Panc1 (cell line): ENCODE results near the gene SH3PXD2A. TPM values are rescaled to one million over a fixed set of nuclear protein-coding genes. Genes with fewer than 3 reads are reported as not detected.

Experiments
- ATAC-seq: fragments of 200-7000 bp; cut with Tn5 transposase; 2 replicates; pipeline ENCODE4 v1.9.1; 2020; ENCODE audit warnings: mild to moderate bottlenecking, moderate library complexity
- BruUV-seq: library from RNA; stranded (reverse); fragments of 400-500 nt; replicated peaks from 2 replicates; lab custom pipeline; 2021; lab: Mats Ljungman, UMichigan
- CTCF ChIA-PET: fragments of 300-600 bp; sonication (Branson Sonifier 250); formaldehyde crosslinking; loops from one replicate; lab custom pipeline; 2022; ENCODE audit warnings: antibody characterized with exemption; lab: Charles Lee
- POLR2A ChIA-PET: fragments of 300-600 bp; sonication (Branson Sonifier 250); formaldehyde crosslinking; loops from one replicate; lab custom pipeline; 2022; ENCODE audit warnings: antibody characterized with exemption; lab: Charles Lee
- DNase-seq: peaks from one replicate; pipeline ENCODE4 v3.0.0-alpha.2; 2010; ENCODE audit warnings: low read depth, low spot score
- H3K27ac ChIP-seq: 2 replicates; pipeline ENCODE4 v1.5.1; 2011; ENCODE audit warnings: mild to moderate bottlenecking, low read length, inconsistent platforms
- H3K27me3 ChIP-seq: fragments of 200-500 bp; sonication (Bioruptor generic); 2 replicates; pipeline ENCODE4 v1.6.0; 2014; ENCODE audit warnings: low read length, inconsistent platforms; ENCODE audit not compliant: control insufficient read depth, insufficient read depth
- H3K36me3 ChIP-seq: fragments of 200-500 bp; sonication (Bioruptor generic); 2 replicates; pipeline ENCODE4 v1.5.1; 2014; ENCODE audit warnings: inconsistent platforms, mild to moderate bottlenecking, low read length, moderate library complexity; ENCODE audit not compliant: control insufficient read depth, insufficient read depth
- H3K4me1 ChIP-seq: 2 replicates; pipeline ENCODE4 v1.5.1; 2011; ENCODE audit warnings: inconsistent platforms, mild to moderate bottlenecking, low read length, moderate library complexity; ENCODE audit not compliant: control insufficient read depth, insufficient read depth
- H3K4me3 ChIP-seq, 2 experiments: 2 replicates each; pipeline ENCODE4 v1.5.1; 2011 to 2012; ENCODE audit warnings: low read depth in 2 of 2, low read length in 2 of 2, mild to moderate bottlenecking in 2 of 2, inconsistent platforms in 1 of 2, moderate library complexity in 1 of 2
- H3K9me3 ChIP-seq: fragments of 200-500 bp; sonication (Bioruptor generic); 2 replicates; pipeline ENCODE4 v1.5.1; 2014; ENCODE audit warnings: low read depth, mild to moderate bottlenecking, inconsistent platforms, low read length, moderate library complexity; ENCODE audit not compliant: control insufficient read depth, insufficient read depth
- POLR2AphosphoS5 ChIP-seq: IDR thresholded peaks from 2 replicates; pipeline ENCODE4 v1.6.1; 2012; ENCODE audit warnings: mild to moderate bottlenecking, low read depth, low read length, moderate library complexity
- SIN3A ChIP-seq: IDR thresholded peaks from 2 replicates; pipeline ENCODE4 v1.6.1; 2012; ENCODE audit warnings: low read depth, mild to moderate bottlenecking, low read length, moderate library complexity, borderline replicate concordance; ENCODE audit not compliant: insufficient read depth
- TCF7L2 ChIP-seq: IDR thresholded peaks from 2 replicates; pipeline ENCODE4 v1.6.1; 2011; ENCODE audit warnings: mild to moderate bottlenecking, low read depth, low read length, inconsistent platforms
- in situ Hi-C: cut with HindIII; loops from 2 replicates; pipeline ENCODE4 v1.10.0; 2016; ENCODE audit warnings: low sequenced_read_pairs, low pct_unique_long_range_greater_than_20kb
- intact Hi-C: fragments of 100-400 bp; cut with micrococcal nuclease; formaldehyde crosslinking; loops from one replicate; pipeline ENCODE4 v1.10.0; 2022; ENCODE audit not compliant: unreplicated experiment
- total RNA-seq: library from RNA; stranded (reverse); gene quantifications from one replicate; pipeline ENCODE4 v1.2.1, GENCODE V29; 2021; ENCODE audit not compliant: unreplicated experiment
- TF ChIP-seq, protein P1 (sequence below): fragments of 450-650 bp; IDR thresholded peaks from 2 replicates; pipeline ENCODE4 v1.5.1; 2017; ENCODE audit warnings: mild to moderate bottlenecking
- TF ChIP-seq, protein P2 (sequence below), 2 experiments: IDR thresholded peaks; 2 replicates each; pipeline ENCODE4 v1.6.1; 2011 to 2012; ENCODE audit warnings: low read depth in 2 of 2, control low read depth in 1 of 2, low read length in 1 of 2, mild to moderate bottlenecking in 1 of 2, moderate library complexity in 1 of 2; ENCODE audit not compliant: insufficient read depth in 1 of 2

Gene SH3PXD2A
- total RNA-seq, 1 experiment from 2014 or later, result 5.7 TPM

DNA sequence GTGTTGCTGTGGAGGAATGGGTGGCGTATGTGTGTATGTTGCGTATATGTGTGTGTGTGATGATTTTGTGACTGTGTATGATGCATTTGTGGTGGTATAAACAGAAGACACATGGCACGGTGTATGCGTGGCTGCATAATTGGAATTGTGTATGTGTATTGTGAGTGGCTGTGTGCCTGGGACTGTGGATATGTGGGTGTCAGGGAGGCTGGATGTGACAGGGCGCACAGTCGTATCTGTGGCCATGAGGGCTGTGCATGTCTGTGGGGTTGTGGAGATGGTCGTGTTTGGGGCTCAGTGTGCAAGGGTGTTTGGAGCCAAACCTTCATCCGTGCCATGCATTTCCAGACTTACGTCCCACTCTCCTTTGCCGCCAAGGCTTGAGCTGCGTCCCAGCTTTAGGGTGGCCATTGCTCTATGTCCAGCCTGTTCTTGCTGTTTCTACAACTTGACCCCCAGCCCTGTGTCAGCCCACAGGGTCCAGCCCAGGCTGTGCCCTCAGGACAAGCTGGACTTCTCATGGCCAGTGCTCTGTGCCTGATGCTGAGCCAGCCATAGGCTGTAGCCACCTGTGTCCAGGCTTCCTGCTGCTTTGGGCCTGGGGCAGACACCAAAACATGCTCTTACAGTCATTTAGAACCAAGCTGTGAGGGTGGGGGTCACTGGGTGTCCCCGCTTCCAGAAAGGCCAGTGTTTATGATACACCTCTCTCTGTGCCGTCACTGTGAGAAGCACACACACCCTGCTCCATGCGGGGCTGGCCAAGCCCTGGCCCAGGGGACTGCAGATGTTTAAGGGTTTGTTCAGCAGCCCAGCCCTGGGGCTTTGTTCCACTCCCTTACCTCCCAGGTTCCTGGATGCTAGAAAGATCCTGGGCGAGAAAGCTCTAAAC lies 234.2 kb downstream of the SH3PXD2A start:
- in situ Hi-C loops (no loop called here), intact Hi-C loops (no loop called here)
- H3K27ac ChIP-seq, result no peak overlapping the region
- ChIA-PET CTCF (interaction anchor here (1.1 kb wide), 1 partner anchor 45 kb away, joined by 3 read pairs; no protein-coding TSS in a partner anchor), POLR2A (no interaction called here)
- no TSS peak for BruUV-seq
- no peak overlapping the region for H3K4me3 ChIP-seq
- H3K9me3 ChIP-seq, result no peaks in the 10 kb centered on the region
- no peaks in the 10 kb centered on the region for H3K4me1 ChIP-seq
- ATAC-seq (no peak), DNase-seq (no peak)
- no peaks in the 10 kb centered on the region for H3K36me3 ChIP-seq
- TF ChIP-seq POLR2AphosphoS5, result no peak
- H3K27me3 ChIP-seq, result no peaks in the 10 kb centered on the region

DNA sequence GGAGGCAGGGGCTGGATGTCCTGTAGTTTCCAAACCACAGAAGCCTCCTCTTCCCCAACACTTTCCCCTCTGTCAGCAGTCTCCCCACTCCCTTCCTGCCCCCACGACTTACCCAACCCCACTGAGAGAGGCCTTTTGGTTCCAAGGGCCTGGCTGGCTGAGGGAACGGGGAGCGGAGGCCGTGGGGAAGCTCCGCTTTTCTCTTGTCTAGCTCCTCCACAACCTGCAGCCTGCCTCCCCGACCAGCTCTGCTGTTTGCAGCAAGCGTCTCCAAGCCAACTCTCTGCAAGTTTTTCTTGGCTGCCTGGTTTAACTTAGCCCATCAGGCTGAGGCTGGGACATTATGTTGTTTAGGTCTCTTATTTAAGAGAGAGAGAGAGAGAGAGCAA lies 235.0 kb downstream of the SH3PXD2A start:
- no peaks in the 10 kb centered on the region for H3K9me3 ChIP-seq

More for the DNA sequence above, 235.0 kb downstream of the SH3PXD2A start:
- ChIA-PET CTCF (no interaction called here), POLR2A (no interaction called here)
- no peak for TF ChIP-seq TCF7L2
- TF ChIP-seq, protein P1, sequence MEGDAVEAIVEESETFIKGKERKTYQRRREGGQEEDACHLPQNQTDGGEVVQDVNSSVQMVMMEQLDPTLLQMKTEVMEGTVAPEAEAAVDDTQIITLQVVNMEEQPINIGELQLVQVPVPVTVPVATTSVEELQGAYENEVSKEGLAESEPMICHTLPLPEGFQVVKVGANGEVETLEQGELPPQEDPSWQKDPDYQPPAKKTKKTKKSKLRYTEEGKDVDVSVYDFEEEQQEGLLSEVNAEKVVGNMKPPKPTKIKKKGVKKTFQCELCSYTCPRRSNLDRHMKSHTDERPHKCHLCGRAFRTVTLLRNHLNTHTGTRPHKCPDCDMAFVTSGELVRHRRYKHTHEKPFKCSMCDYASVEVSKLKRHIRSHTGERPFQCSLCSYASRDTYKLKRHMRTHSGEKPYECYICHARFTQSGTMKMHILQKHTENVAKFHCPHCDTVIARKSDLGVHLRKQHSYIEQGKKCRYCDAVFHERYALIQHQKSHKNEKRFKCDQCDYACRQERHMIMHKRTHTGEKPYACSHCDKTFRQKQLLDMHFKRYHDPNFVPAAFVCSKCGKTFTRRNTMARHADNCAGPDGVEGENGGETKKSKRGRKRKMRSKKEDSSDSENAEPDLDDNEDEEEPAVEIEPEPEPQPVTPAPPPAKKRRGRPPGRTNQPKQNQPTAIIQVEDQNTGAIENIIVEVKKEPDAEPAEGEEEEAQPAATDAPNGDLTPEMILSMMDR, result no peak
- TF ChIP-seq POLR2AphosphoS5, result no peak
- TF ChIP-seq, protein P2, sequence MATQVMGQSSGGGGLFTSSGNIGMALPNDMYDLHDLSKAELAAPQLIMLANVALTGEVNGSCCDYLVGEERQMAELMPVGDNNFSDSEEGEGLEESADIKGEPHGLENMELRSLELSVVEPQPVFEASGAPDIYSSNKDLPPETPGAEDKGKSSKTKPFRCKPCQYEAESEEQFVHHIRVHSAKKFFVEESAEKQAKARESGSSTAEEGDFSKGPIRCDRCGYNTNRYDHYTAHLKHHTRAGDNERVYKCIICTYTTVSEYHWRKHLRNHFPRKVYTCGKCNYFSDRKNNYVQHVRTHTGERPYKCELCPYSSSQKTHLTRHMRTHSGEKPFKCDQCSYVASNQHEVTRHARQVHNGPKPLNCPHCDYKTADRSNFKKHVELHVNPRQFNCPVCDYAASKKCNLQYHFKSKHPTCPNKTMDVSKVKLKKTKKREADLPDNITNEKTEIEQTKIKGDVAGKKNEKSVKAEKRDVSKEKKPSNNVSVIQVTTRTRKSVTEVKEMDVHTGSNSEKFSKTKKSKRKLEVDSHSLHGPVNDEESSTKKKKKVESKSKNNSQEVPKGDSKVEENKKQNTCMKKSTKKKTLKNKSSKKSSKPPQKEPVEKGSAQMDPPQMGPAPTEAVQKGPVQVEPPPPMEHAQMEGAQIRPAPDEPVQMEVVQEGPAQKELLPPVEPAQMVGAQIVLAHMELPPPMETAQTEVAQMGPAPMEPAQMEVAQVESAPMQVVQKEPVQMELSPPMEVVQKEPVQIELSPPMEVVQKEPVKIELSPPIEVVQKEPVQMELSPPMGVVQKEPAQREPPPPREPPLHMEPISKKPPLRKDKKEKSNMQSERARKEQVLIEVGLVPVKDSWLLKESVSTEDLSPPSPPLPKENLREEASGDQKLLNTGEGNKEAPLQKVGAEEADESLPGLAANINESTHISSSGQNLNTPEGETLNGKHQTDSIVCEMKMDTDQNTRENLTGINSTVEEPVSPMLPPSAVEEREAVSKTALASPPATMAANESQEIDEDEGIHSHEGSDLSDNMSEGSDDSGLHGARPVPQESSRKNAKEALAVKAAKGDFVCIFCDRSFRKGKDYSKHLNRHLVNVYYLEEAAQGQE (IDR thresholded peaks at IDR 0.05; ENCODE audit: insufficient read depth in 1 of 2, low read depth in 2 of 2, low read length in 1 of 2), result no peak
- no peak for TF ChIP-seq SIN3A
- Histone ChIP-seq H3K27ac (no peak overlapping the region), H3K4me3 (no peak overlapping the region), H3K36me3 (no peaks in the 10 kb centered on the region), H3K27me3 (no peaks in the 10 kb centered on the region), H3K4me1 (no peaks in the 10 kb centered on the region)
- intact Hi-C loops, result no loop called here
- ATAC-seq (no peak), DNase-seq (no peak)
- BruUV-seq, result no TSS peak
- in situ Hi-C loops, result no loop called here
